DLD1 (cell line): ENCODE results near the gene TRIO.

Experiments
- in situ Hi-C: cut with HindIII; loops from 2 replicates; pipeline ENCODE4 v1.10.0; 2017; ENCODE audit warnings: low sequenced_read_pairs

TRIO gene

GRCh38 chr5:14145435-14146334, 2.5 kb downstream of the TRIO start:
- in situ Hi-C loops, result no loop called here

GRCh38 chr5:14146725-14147124, 3.6 kb downstream of the TRIO start:
- in situ Hi-C loops, result no loop called here

GRCh38 chr5:14147210-14147609, 4.1 kb downstream of the TRIO start:
- in situ Hi-C loops, result no loop called here

- in situ Hi-C loops, result no loop called here
These were observed 5.3 kb downstream of the TRIO start for GRCh38 chr5:14148483-14148882.

- in situ Hi-C loops, result no loop called here
These were observed 5.9 kb downstream of the TRIO start for GRCh38 chr5:14148890-14149671.

GRCh38 chr5:14149672-14150274, 6.6 kb downstream of the TRIO start:
- in situ Hi-C loops, result no loop called here

GRCh38 chr5:14151416-14151815, 8.3 kb downstream of the TRIO start:
- in situ Hi-C loops, result no loop called here

GRCh38 chr5:14153071-14153864, 10.1 kb downstream of the TRIO start:
- in situ Hi-C loops, result no loop called here

GRCh38 chr5:14153932-14154731, 11.0 kb downstream of the TRIO start:
- in situ Hi-C loops, result no loop called here

- in situ Hi-C loops, result no loop called here
These were observed 11.9 kb downstream of the TRIO start for GRCh38 chr5:14155075-14155474.

- in situ Hi-C loops, result no loop called here
These were observed 12.6 kb downstream of the TRIO start for GRCh38 chr5:14155739-14156138.

GRCh38 chr5:14156290-14156649, 13.1 kb downstream of the TRIO start:
- in situ Hi-C loops, result no loop called here

GRCh38 chr5:14156650-14157492, 13.7 kb downstream of the TRIO start:
- in situ Hi-C loops, result no loop called here

GRCh38 chr5:14157493-14157782, 14.3 kb downstream of the TRIO start:
- in situ Hi-C loops, result no loop called here

- in situ Hi-C loops, result no loop called here
These were observed 15.9 kb downstream of the TRIO start for GRCh38 chr5:14158890-14159666.

GRCh38 chr5:14161825-14162556, 18.8 kb downstream of the TRIO start:
- in situ Hi-C loops, result no loop called here

GRCh38 chr5:14164164-14165163, 21.3 kb downstream of the TRIO start:
- in situ Hi-C loops, result no loop called here
